Colonic mucosa (tissue), 4 donors: ENCODE measurements around the gene EMC6. TPM values are rescaled to one million over a fixed set of nuclear protein-coding genes. Genes with fewer than 3 reads are reported as not detected.

Source experiments
- DNase-seq: peaks from one replicate; pipeline ENCODE4 v3.0.0-alpha.2; 2020
- H3K27ac ChIP-seq: fragments of 200-600 bp; one replicate; pipeline ENCODE4 v1.8.0; 2021
- H3K27me3 ChIP-seq: fragments of 200-600 bp; one replicate; pipeline ENCODE4 v1.8.0; 2021
- H3K36me3 ChIP-seq: fragments of 200-600 bp; one replicate; pipeline ENCODE4 v1.8.0; 2021
- H3K4me1 ChIP-seq: fragments of 200-600 bp; one replicate; pipeline ENCODE4 v1.8.0; 2021; ENCODE audit warnings: mild to moderate bottlenecking
- H3K4me3 ChIP-seq: fragments of 200-600 bp; one replicate; pipeline ENCODE4 v1.8.0; 2021
- H3K9ac ChIP-seq, 2 donors: one replicate each; pipeline ENCODE4 v1.7.0; 2013; ENCODE audit warnings: control low read depth in 2 of 2, low read depth in 2 of 2, low read length in 2 of 2
- H3K9me3 ChIP-seq: fragments of 200-600 bp; one replicate; pipeline ENCODE4 v1.8.0; 2021
- CTCF ChIP-seq: fragments of 200-600 bp; IDR thresholded peaks from one replicate; pipeline ENCODE4 v1.8.0; 2022; ENCODE audit warnings: antibody characterized with exemption, mild to moderate bottlenecking
- intact Hi-C: fragments of 100-400 bp; cut with DNase I; formaldehyde crosslinking; loops from one replicate; pipeline ENCODE4 v1.14.1; 2022
- total RNA-seq, 2 donors: library from RNA; stranded (reverse); fragmentation: NEBNext Ultra II Directional in 1 of 2; extraction: Animal tissue kit (Norgen Biotek cat#: 25700) in 1 of 2; gene quantifications; one replicate each; pipeline ENCODE4 v1.2.1, GENCODE V29; 2021
- donor health status: healthy.
- donor health status: DM: no; HTN: no; CAD: no.
- donor health status: DM: no; HTN: no; CAD: no.

Gene EMC6
- total RNA-seq, 2 donors from 2014 or later: 38.1 to 61.2 TPM

GRCh38 chr17:3679531-3680126 lies 11.0 kb downstream of the EMC6 start:
- Histone ChIP-seq H3K4me3 (no peak overlapping the region), H3K27ac (no peak overlapping the region), H3K4me1 (no peaks in the 10 kb centered on the region), H3K9ac (no peak overlapping the region), H3K36me3 (no peaks in the 10 kb centered on the region), H3K9me3 (no peaks in the 10 kb centered on the region), H3K27me3 (peaks cover 9% of the 10 kb centered on the region)
- no peak for TF ChIP-seq CTCF
- intact Hi-C loops: no loop called here
- no peak for DNase-seq

- Histone ChIP-seq H3K27ac (no peak overlapping the region), H3K4me1 (no peaks in the 10 kb centered on the region), H3K9ac (no peak overlapping the region), H3K4me3 (no peak overlapping the region), H3K9me3 (no peaks in the 10 kb centered on the region), H3K27me3 (peaks cover 9% of the 10 kb centered on the region), H3K36me3 (no peaks in the 10 kb centered on the region)
- no peak for TF ChIP-seq CTCF
- intact Hi-C loops: no loop called here
- DNase-seq: no peak
These were observed 12.4 kb downstream of the EMC6 start for GRCh38 chr17:3681057-3681456.

- Histone ChIP-seq H3K27ac (no peak overlapping the region), H3K36me3 (no peaks in the 10 kb centered on the region), H3K4me3 (no peak overlapping the region), H3K9me3 (no peaks in the 10 kb centered on the region), H3K9ac (no peak overlapping the region), H3K4me1 (no peaks in the 10 kb centered on the region), H3K27me3 (peaks cover 9% of the 10 kb centered on the region)
- no peak for TF ChIP-seq CTCF
- DNase-seq: no peak
- intact Hi-C loops: no loop called here
These were observed 13.0 kb downstream of the EMC6 start for GRCh38 chr17:3681565-3681964.

GRCh38 chr17:3682033-3682432 lies 13.4 kb downstream of the EMC6 start:
- no peak for DNase-seq
- H3K36me3 ChIP-seq: no peaks in the 10 kb centered on the region
- no peaks in the 10 kb centered on the region for H3K9me3 ChIP-seq
- H3K4me1 ChIP-seq: no peaks in the 10 kb centered on the region
- no peak overlapping the region for H3K9ac ChIP-seq
- intact Hi-C loops: no loop called here
- TF ChIP-seq CTCF: no peak
- no peak overlapping the region for H3K27ac ChIP-seq
- H3K27me3 ChIP-seq: peaks cover 9% of the 10 kb centered on the region
- no peak overlapping the region for H3K4me3 ChIP-seq

GRCh38 chr17:3683054-3683511 lies 14.5 kb downstream of the EMC6 start:
- H3K27me3 ChIP-seq: peaks cover 9% of the 10 kb centered on the region
- intact Hi-C loops: no loop called here
- H3K9ac ChIP-seq: no peak overlapping the region
- no peak overlapping the region for H3K4me3 ChIP-seq
- no peaks in the 10 kb centered on the region for H3K4me1 ChIP-seq
- no peak for DNase-seq
- peak; percentile 90 for TF ChIP-seq CTCF
- no peaks in the 10 kb centered on the region for H3K9me3 ChIP-seq
- H3K27ac ChIP-seq: no peak overlapping the region
- no peaks in the 10 kb centered on the region for H3K36me3 ChIP-seq
